Ishikawa (cell line): ENCODE data around the gene SPIC.

Source experiments
- CEBPB ChIP-seq: IDR thresholded peaks from 2 replicates; pipeline ENCODE4 v1.6.1; 2012
- CREB1 ChIP-seq: IDR thresholded peaks from 2 replicates; pipeline ENCODE4 v1.6.1; 2012; ENCODE audit warnings: low read depth
- EGR1 ChIP-seq: IDR thresholded peaks from 2 replicates; pipeline ENCODE4 v1.6.1; 2012
- EP300 ChIP-seq: IDR thresholded peaks from 2 replicates; pipeline ENCODE4 v1.6.1; 2012; ENCODE audit warnings: borderline replicate concordance
- FOXM1 ChIP-seq: IDR thresholded peaks from 2 replicates; pipeline ENCODE4 v1.6.1; 2012; ENCODE audit warnings: low read depth, borderline replicate concordance
- MAX ChIP-seq: IDR thresholded peaks from 2 replicates; pipeline ENCODE4 v1.6.1; 2012
- NFIC ChIP-seq: IDR thresholded peaks from 2 replicates; pipeline ENCODE4 v1.6.1; 2012
- RAD21 ChIP-seq: IDR thresholded peaks from 2 replicates; pipeline ENCODE4 v1.6.1; 2012; ENCODE audit warnings: low read depth
- TAF1 ChIP-seq: IDR thresholded peaks from 2 replicates; pipeline ENCODE4 v1.6.1; 2012; ENCODE audit warnings: low read depth, mild to moderate bottlenecking
- TCF12 ChIP-seq: IDR thresholded peaks from 2 replicates; pipeline ENCODE4 v1.6.1; 2012; ENCODE audit warnings: low read depth
- TEAD4 ChIP-seq: IDR thresholded peaks from 2 replicates; pipeline ENCODE4 v1.6.1; 2012
- USF1 ChIP-seq: IDR thresholded peaks from 2 replicates; pipeline ENCODE4 v1.6.1; 2012
- YY1 ChIP-seq: IDR thresholded peaks from 2 replicates; pipeline ENCODE4 v1.6.1; 2012; ENCODE audit warnings: low read depth
- ZBTB7A ChIP-seq: IDR thresholded peaks from 2 replicates; pipeline ENCODE4 v1.6.1; 2012; ENCODE audit warnings: low read depth
- TF ChIP-seq, protein P1 (sequence below): IDR thresholded peaks from 2 replicates; pipeline ENCODE4 v1.6.1; 2012; ENCODE audit warnings: low read depth, mild to moderate bottlenecking

Gene SPIC

GRCh38 chr12:101474711-101475386, at the start of gene SPIC:
SPIC (plus strand) TSS chr12:101475336; CDS start chr12:101476905, 1,569 bp downstream.
- TF ChIP-seq TAF1 (no peak), USF1 (no peak), RAD21 (no peak), NFIC (no peak), FOXM1 (no peak), TEAD4 (no peak), ZBTB7A (no peak), EGR1 (no peak), MAX (no peak), CREB1 (no peak), YY1 (no peak), CEBPB (no peak), TCF12 (no peak), EP300 (no peak)
- TF ChIP-seq, protein P1, sequence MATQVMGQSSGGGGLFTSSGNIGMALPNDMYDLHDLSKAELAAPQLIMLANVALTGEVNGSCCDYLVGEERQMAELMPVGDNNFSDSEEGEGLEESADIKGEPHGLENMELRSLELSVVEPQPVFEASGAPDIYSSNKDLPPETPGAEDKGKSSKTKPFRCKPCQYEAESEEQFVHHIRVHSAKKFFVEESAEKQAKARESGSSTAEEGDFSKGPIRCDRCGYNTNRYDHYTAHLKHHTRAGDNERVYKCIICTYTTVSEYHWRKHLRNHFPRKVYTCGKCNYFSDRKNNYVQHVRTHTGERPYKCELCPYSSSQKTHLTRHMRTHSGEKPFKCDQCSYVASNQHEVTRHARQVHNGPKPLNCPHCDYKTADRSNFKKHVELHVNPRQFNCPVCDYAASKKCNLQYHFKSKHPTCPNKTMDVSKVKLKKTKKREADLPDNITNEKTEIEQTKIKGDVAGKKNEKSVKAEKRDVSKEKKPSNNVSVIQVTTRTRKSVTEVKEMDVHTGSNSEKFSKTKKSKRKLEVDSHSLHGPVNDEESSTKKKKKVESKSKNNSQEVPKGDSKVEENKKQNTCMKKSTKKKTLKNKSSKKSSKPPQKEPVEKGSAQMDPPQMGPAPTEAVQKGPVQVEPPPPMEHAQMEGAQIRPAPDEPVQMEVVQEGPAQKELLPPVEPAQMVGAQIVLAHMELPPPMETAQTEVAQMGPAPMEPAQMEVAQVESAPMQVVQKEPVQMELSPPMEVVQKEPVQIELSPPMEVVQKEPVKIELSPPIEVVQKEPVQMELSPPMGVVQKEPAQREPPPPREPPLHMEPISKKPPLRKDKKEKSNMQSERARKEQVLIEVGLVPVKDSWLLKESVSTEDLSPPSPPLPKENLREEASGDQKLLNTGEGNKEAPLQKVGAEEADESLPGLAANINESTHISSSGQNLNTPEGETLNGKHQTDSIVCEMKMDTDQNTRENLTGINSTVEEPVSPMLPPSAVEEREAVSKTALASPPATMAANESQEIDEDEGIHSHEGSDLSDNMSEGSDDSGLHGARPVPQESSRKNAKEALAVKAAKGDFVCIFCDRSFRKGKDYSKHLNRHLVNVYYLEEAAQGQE, result no peak

GRCh38 chr12:101430456-101430855, 44.7 kb upstream of the SPIC start:
- TF ChIP-seq RAD21, result no peak
- no peak for TF ChIP-seq EP300
- no peak for TF ChIP-seq ZBTB7A
- no peak for TF ChIP-seq TAF1
- TF ChIP-seq NFIC, result no peak

- TF ChIP-seq TEAD4, result no peak
- TF ChIP-seq RAD21, result no peak
- TF ChIP-seq EGR1, result no peak
- no peak for TF ChIP-seq EP300
- no peak for TF ChIP-seq TAF1
- TF ChIP-seq TCF12, result no peak
- TF ChIP-seq ZBTB7A, result no peak
- TF ChIP-seq NFIC, result no peak
Measured at GRCh38 chr12:101436136-101436535, 39.0 kb upstream of the SPIC start.

DNA sequence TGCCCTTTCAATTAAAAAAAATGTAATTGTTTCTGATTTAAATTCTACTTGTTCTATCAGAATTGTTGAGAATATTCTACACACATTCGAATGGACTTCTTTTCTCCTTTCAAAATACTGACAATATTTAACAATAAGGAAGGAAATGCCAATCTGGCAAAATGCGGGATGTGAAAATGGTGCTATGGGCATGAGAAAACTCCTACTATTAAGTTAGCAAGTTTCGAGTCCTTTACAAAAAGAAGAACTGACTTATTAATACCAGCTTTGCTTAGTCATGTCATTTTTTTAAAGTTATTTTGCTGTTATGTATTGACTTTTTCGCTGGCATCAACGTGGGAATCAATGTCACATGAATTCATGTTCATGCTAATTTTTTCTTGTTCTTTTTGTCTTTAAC, 35.9 kb upstream of the SPIC start:
- no peak for TF ChIP-seq YY1
- TF ChIP-seq MAX, result no peak
- no peak for TF ChIP-seq EGR1
- TF ChIP-seq, protein P1, result no peak
- no peak for TF ChIP-seq EP300
- no peak for TF ChIP-seq TCF12
- no peak for TF ChIP-seq RAD21
- no peak for TF ChIP-seq TEAD4
- TF ChIP-seq TAF1, result no peak
- TF ChIP-seq NFIC, result no peak
- TF ChIP-seq ZBTB7A, result no peak
- no peak for TF ChIP-seq FOXM1
- TF ChIP-seq CREB1, result no peak
- TF ChIP-seq CEBPB, result no peak

DNA sequence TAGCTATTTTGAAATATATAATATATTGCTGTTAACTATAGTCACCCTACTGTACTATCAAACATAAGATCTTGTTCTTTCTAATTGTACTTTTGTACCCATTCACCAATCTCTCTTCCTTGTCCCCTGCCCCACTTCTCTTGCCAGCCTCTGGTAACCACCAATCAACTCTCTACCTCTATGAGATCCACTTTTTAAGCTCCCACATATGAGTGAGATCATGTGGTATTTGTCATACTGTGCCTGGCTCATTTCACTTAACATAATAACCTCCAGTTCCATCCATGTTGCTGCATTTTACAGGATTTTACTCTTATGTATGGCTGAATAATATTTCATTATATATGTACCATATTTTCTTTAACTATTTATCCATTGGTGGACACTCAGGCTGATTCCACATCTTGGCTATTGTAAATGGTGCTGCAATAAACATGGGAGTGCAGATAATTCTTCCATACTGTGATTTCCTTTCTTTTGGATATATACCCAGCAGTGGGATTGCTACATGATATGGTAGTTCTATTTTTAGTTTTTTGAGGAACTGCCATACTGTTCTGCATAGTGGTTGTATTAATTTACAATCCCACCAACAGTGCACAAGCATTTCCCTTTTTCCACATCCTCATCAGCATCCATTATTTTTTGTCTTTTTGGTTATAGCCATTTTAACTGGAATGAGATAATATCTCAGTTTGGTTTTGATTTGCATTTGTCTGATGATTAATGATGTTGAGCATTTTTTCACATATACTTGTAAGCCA, 33.5 kb upstream of the SPIC start:
- TF ChIP-seq RAD21 (no peak), USF1 (no peak), ZBTB7A (no peak), TAF1 (no peak), FOXM1 (no peak)

GRCh38 chr12:101455685-101456084, 19.5 kb upstream of the SPIC start:
- TF ChIP-seq EGR1 (no peak), YY1 (no peak), CEBPB (no peak), NFIC (no peak), TCF12 (no peak), EP300 (no peak), ZBTB7A (no peak), TEAD4 (no peak), FOXM1 (no peak), TAF1 (no peak)
